GM12873 (cell line): ENCODE results near the gene STXBP1.

Experiments used
- CTCF ChIP-seq: IDR thresholded peaks from 2 replicates; pipeline ENCODE4 v1.5.1; 2012; ENCODE audit warnings: low read depth, mild to moderate bottlenecking, moderate library complexity, low read length, control low read depth; ENCODE audit not compliant: insufficient read depth; ENCODE audit errors: missing control alignments

STXBP1 gene

GRCh38 chr9:127732444-127732843, 120.4 kb downstream of the STXBP1 start:
- no peak for TF ChIP-seq CTCF

GRCh38 chr9:127733614-127734013, 121.5 kb downstream of the STXBP1 start:
- no peak for TF ChIP-seq CTCF

DNA sequence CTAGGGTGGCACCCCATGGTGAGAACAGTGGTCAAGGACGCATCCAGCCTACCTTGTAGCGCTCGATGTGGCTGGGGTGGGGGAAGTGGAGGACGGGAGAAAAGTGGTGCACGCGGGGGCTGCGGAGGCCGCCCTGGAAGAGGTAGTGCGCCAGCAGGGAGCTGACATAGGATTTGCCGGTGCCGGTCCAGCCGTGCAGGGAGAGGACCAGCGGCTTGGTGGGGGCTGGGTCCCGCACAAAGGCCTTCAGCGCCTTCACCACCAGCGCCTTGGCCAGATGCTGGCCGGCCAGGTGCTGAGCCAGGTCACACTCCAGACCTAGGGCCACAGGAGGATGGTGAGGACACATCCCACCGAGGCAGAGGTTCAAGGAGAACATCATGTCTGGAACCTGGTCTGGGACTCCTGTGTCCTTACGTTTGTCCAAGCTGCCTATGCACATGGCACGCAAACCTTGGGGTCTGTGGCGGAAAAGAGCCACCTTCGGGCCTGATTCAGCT, 122.2 kb downstream of the STXBP1 start:
- TF ChIP-seq CTCF: no peak

DNA sequence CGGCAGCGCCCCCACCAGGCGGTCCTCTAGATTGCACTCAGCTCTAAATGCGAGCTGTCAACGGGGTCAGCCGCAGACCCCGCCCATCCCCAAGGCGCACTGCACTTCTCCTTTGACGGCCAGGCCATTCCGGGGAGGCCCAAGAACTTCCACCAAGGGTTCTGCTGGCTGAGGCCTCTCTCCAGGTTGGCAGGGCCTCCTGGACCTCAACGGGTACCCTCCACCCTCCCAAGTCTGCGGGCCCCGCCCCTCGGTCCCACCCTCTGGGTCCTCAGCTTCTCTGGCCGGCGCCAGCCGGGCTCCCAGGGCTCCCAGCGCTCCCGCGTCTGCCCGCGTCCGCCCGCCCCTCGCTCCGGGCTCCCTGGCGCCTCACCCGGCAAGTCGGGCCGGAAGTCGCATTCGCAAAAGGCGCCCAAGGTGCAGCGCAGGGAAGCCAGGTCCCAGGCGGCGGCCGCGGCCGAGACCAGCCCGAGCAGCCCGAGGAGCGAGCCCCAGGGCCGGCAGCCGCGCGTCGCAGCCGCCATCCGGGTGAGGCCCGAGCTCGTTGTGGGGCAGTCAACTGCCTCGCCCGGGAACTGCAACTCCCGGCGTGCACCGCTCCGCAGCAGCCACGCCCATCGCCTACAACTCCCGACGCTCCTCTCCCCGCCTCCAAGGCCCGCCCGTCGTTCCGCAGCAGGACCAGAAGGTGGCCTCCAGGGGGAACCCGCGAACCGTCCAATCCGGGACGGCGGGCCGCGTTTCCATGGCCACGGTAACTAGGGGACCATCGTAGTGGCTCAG, 122.9 kb downstream of the STXBP1 start, which contains the start of gene TOR2A:
Gene TOR2A, minus strand, starts transcription at position 548 of the 783 bp plus-strand sequence. Its CDS starts 24 bp downstream, at position 524.
- peak; percentile 96 for TF ChIP-seq CTCF

GRCh38 chr9:127735530-127736185, 123.6 kb downstream of the STXBP1 start:
- TF ChIP-seq CTCF: no peak

- no peak for TF ChIP-seq CTCF
These were observed 126.6 kb downstream of the STXBP1 start for GRCh38 chr9:127738666-127739065.

GRCh38 chr9:127739614-127740330, 127.7 kb downstream of the STXBP1 start:
- TF ChIP-seq CTCF: no peak
